ENCODE results near the gene CDCA3.

CDCA3 gene

GRCh38 chr12:6842075-6842474 lies 9.0 kb downstream of the CDCA3 start:
- no peak for TF ChIP-seq CTCF (IDR thresholded peaks at IDR 0.05; ENCODE audit: low read depth, low read length, missing control alignments)
- H3K4me3 ChIP-seq (ENCODE audit: low read depth, low read length), result no peak overlapping the region
- no peak for DNase-seq (ENCODE audit: low read depth)
- in situ Hi-C loops (cut with HindIII; ENCODE audit: low sequenced_read_pairs), result no loop called here

- DNase-seq (ENCODE audit: low read depth), result no peak
- H3K4me3 ChIP-seq (ENCODE audit: low read depth, low read length), result no peak within 1 kb of the TSS
- in situ Hi-C loops (cut with HindIII; ENCODE audit: low sequenced_read_pairs), result no loop called here
- no peak for TF ChIP-seq CTCF (IDR thresholded peaks at IDR 0.05; ENCODE audit: low read depth, low read length, missing control alignments)
Measured at GRCh38 chr12:6840761-6841515, 10.1 kb downstream of the CDCA3 start, which contains the start of gene GNB3. GNB3 (plus strand) TSS chr12:6840925; CDS start chr12:6841288, 363 bp downstream.

- no peak overlapping the region for H3K4me3 ChIP-seq (ENCODE audit: low read depth, low read length)
- no peak for DNase-seq (ENCODE audit: low read depth)
- in situ Hi-C loops (cut with HindIII; ENCODE audit: low sequenced_read_pairs), result no loop called here
- no peak for TF ChIP-seq CTCF (IDR thresholded peaks at IDR 0.05; ENCODE audit: low read depth, low read length, missing control alignments)
Measured at GRCh38 chr12:6840330-6840729, 10.8 kb downstream of the CDCA3 start.

GRCh38 chr12:6839482-6840201 lies 11.4 kb downstream of the CDCA3 start:
- in situ Hi-C loops (cut with HindIII; ENCODE audit: low sequenced_read_pairs), result no loop called here
- no peak for TF ChIP-seq CTCF (IDR thresholded peaks at IDR 0.05; ENCODE audit: low read depth, low read length, missing control alignments)
- no peak for DNase-seq (ENCODE audit: low read depth)
- H3K4me3 ChIP-seq (ENCODE audit: low read depth, low read length), result no peak overlapping the region

GRCh38 chr12:6838854-6839253 lies 12.2 kb downstream of the CDCA3 start:
- DNase-seq (ENCODE audit: low read depth), result no peak
- H3K4me3 ChIP-seq (ENCODE audit: low read depth, low read length), result no peak overlapping the region
- in situ Hi-C loops (cut with HindIII; ENCODE audit: low sequenced_read_pairs), result no loop called here
- no peak for TF ChIP-seq CTCF (IDR thresholded peaks at IDR 0.05; ENCODE audit: low read depth, low read length, missing control alignments)

GRCh38 chr12:6837370-6838060 lies 13.6 kb downstream of the CDCA3 start:
- in situ Hi-C loops (cut with HindIII; ENCODE audit: low sequenced_read_pairs), result no loop called here
- DNase-seq (ENCODE audit: low read depth), result no peak
- no peak for TF ChIP-seq CTCF (IDR thresholded peaks at IDR 0.05; ENCODE audit: low read depth, low read length, missing control alignments)
- no peak overlapping the region for H3K4me3 ChIP-seq (ENCODE audit: low read depth, low read length)
